HepG2 (cell line): Measurements from ENCODE around the gene NRAS. TPM values are rescaled to one million over a fixed set of nuclear protein-coding genes. Genes with fewer than 3 reads are reported as not detected.

Experiments used
- CBFB ChIP-seq: sonication (generic); formaldehyde crosslinking; IDR thresholded peaks from 2 replicates; pipeline ENCODE4 v1.4.0; 2020; ENCODE audit warnings: missing genetic modification reagents
- CCDC6 ChIP-seq: sonication (generic); formaldehyde crosslinking; IDR thresholded peaks from 2 replicates; pipeline ENCODE4 v1.8.1; 2022; ENCODE audit warnings: mild to moderate bottlenecking, missing genetic modification reagents, moderate library complexity
- GTF2F1 ChIP-seq: fragments of 150-350 bp; IDR thresholded peaks from 2 replicates; pipeline ENCODE4 v1.6.1; 2014; ENCODE audit warnings: low read length
- HDAC1 ChIP-seq: sonication (generic); formaldehyde crosslinking; IDR thresholded peaks from 2 replicates; pipeline ENCODE4 v1.5.1; 2020; ENCODE audit warnings: mild to moderate bottlenecking, missing genetic modification reagents
- MIER3 ChIP-seq: IDR thresholded peaks from 2 replicates; pipeline ENCODE4 v1.6.1; 2016; ENCODE audit warnings: missing compliant biosample characterization, borderline replicate concordance
- NKX3-1 ChIP-seq: sonication (generic); formaldehyde crosslinking; IDR thresholded peaks from 2 replicates; pipeline ENCODE4 v1.5.0; 2020; ENCODE audit warnings: missing genetic modification reagents
- PTBP1 ChIP-seq: fragments of 200-400 bp; formaldehyde crosslinking; IDR thresholded peaks from 2 replicates; pipeline ENCODE4 v1.6.1; 2018; ENCODE audit warnings: low read length, low read depth; ENCODE audit not compliant: poor library complexity, severe bottlenecking
- SMAD1 ChIP-seq: sonication (generic); formaldehyde crosslinking; IDR thresholded peaks from 2 replicates; pipeline ENCODE4 v1.4.0; 2020; ENCODE audit warnings: missing genetic modification reagents, low read depth, mild to moderate bottlenecking, borderline replicate concordance
- SOX6 ChIP-seq, 2 experiments: fragments of 450-650 bp in 1 of 2; sonication (generic) in 1 of 2; formaldehyde crosslinking in 1 of 2; IDR thresholded peaks; 2 replicates each; pipeline versions ENCODE4 v1.4.0 to v1.6.1; 2017 to 2020; ENCODE audit warnings: antibody characterized with exemption in 1 of 2, mild to moderate bottlenecking in 1 of 2, missing genetic modification reagents in 1 of 2
- TAF15 ChIP-seq: fragments of 200-400 bp; formaldehyde crosslinking; IDR thresholded peaks from one replicate; pipeline ENCODE4 v1.6.1; 2018; ENCODE audit warnings: mild to moderate bottlenecking, low read depth, low read length; ENCODE audit not compliant: poor library complexity, severe bottlenecking
- ZFY ChIP-seq: sonication (generic); formaldehyde crosslinking; IDR thresholded peaks from 2 replicates; pipeline ENCODE4 v1.4.0; 2020; ENCODE audit warnings: missing genetic modification reagents
- ZMAT3 ChIP-seq: sonication (generic); formaldehyde crosslinking; conservative IDR thresholded peaks from 2 replicates; pipeline ENCODE4 v1.7.0; 2021; ENCODE audit warnings: missing genetic modification reagents
- ZNF232 ChIP-seq: sonication (generic); formaldehyde crosslinking; IDR thresholded peaks from 2 replicates; pipeline ENCODE4 v1.4.0; 2020; ENCODE audit warnings: missing genetic modification reagents, borderline replicate concordance
- ZNF253 ChIP-seq: sonication (generic); formaldehyde crosslinking; IDR thresholded peaks from 2 replicates; pipeline ENCODE4 v1.8.0; 2022; ENCODE audit warnings: mild to moderate bottlenecking, missing genetic modification reagents, borderline replicate concordance
- ZNF281 ChIP-seq: sonication (generic); formaldehyde crosslinking; IDR thresholded peaks from 2 replicates; pipeline ENCODE4 v1.4.0; 2020; ENCODE audit warnings: missing genetic modification reagents, borderline replicate concordance
- ZNF501 ChIP-seq: sonication (generic); formaldehyde crosslinking; IDR thresholded peaks from 2 replicates; pipeline ENCODE4 v1.5.1; 2020; ENCODE audit warnings: mild to moderate bottlenecking, moderate library complexity, missing genetic modification reagents
- ZNF547 ChIP-seq: sonication (generic); formaldehyde crosslinking; IDR thresholded peaks from 2 replicates; pipeline ENCODE4 v1.5.1; 2020; ENCODE audit warnings: mild to moderate bottlenecking, missing genetic modification reagents
- ZNF614 ChIP-seq: IDR thresholded peaks from 2 replicates; pipeline ENCODE4 v1.6.1; 2018; ENCODE audit warnings: missing biosample characterization, missing genetic modification reagents, inconsistent platforms, borderline replicate concordance
- ZNF839 ChIP-seq: sonication (generic); formaldehyde crosslinking; IDR thresholded peaks from 2 replicates; pipeline ENCODE4 v1.4.0; 2020; ENCODE audit warnings: missing genetic modification reagents, mild to moderate bottlenecking, borderline replicate concordance
- polyA plus RNA-seq, 8 experiments: library from polyadenylated mRNA; depleted of rRNA in 3 of 8; stranded (reverse) in 7 of 8; unstranded in 1 of 8; fragments of >200 nt; fragmentation: Illumina TruSeq in 4 of 8; extraction: Trizol in 4 of 8; gene quantifications; 2 replicates each; pipeline versions ENCODE4 v1.2.1 to v1.2.3, GENCODE V29; 2011 to 2016; ENCODE audit warnings: low read depth in 4 of 8, missing spikeins in 1 of 8, mixed read lengths in 1 of 8; ENCODE audit not compliant: insufficient read depth in 1 of 8
- total RNA-seq, 5 experiments: library from RNA; depleted of rRNA; stranded (reverse); fragments of >200 nt; fragmentation: Illumina TruSeq; extraction: Trizol; gene quantifications; 2 replicates each; pipeline ENCODE4 v1.2.3, GENCODE V29; 2016; ENCODE audit warnings: low read depth in 1 of 5
- TF ChIP-seq, protein P1 (sequence below): sonication (generic); formaldehyde crosslinking; IDR thresholded peaks from 2 replicates; pipeline ENCODE4 v1.4.0; 2020; ENCODE audit warnings: missing genetic modification reagents
- TF ChIP-seq, protein P2 (sequence below): IDR thresholded peaks from 2 replicates; pipeline ENCODE4 v1.6.1; 2012; ENCODE audit warnings: low read depth, low read length, improper control_type of control experiment
- TF ChIP-seq, protein P3 (sequence below): IDR thresholded peaks from 2 replicates; pipeline ENCODE4 v1.6.1; 2016; ENCODE audit warnings: missing biosample characterization, missing genetic modification reagents, low read depth

The NRAS gene
- total and polyA plus RNA-seq, 2 of the 13 experiments (the other 11 are each of a cell fraction or from before 2014, with no cell fraction given) = 38.6 to 58.8 TPM

- TF ChIP-seq CBFB (CRISPR knock-in tag) (peak; percentile 94), ZNF839 (CRISPR knock-in tag) (0 out of 2 replicates have a peak, but pooled peaks have one; percentile 27), HDAC1 (CRISPR knock-in tag) (peak; percentile 67; the same call in 1 of the 2 replicates), SOX6 (IDR thresholded peaks at IDR 0.05) (no peak), SOX6 (CRISPR knock-in tag; IDR thresholded peaks at IDR 0.05) (peak; percentile 64), ZMAT3 (CRISPR knock-in tag) (peak; percentile 35; the same call in 1 of the 2 replicates), ZNF232 (CRISPR knock-in tag) (no peak), ZNF547 (CRISPR knock-in tag) (peak; percentile 89), ZNF253 (CRISPR knock-in tag) (no peak), NKX3-1 (CRISPR knock-in tag) (peak; percentile 44; the same call in 1 of the 2 replicates), ZFY (peak; percentile 65), ZNF281 (peak; percentile 91), CCDC6 (CRISPR knock-in tag) (peak; percentile 4; the same call in 1 of the 2 replicates), PTBP1 (peak; percentile 61), ZNF501 (CRISPR knock-in tag) (peak; percentile 93), SMAD1 (CRISPR knock-in tag) (peak; percentile 32; the same call in 1 of the 2 replicates), MIER3 (CRISPR knock-in tag) (no peak), ZNF614 (CRISPR knock-in tag) (no peak), GTF2F1 (peak; percentile 42; the same call in 1 of the 2 replicates), TAF15 (peak; percentile 54)
- TF ChIP-seq, protein P1, sequence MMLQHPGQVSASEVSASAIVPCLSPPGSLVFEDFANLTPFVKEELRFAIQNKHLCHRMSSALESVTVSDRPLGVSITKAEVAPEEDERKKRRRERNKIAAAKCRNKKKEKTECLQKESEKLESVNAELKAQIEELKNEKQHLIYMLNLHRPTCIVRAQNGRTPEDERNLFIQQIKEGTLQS (CRISPR knock-in tag) = no peak
- TF ChIP-seq, protein P2, sequence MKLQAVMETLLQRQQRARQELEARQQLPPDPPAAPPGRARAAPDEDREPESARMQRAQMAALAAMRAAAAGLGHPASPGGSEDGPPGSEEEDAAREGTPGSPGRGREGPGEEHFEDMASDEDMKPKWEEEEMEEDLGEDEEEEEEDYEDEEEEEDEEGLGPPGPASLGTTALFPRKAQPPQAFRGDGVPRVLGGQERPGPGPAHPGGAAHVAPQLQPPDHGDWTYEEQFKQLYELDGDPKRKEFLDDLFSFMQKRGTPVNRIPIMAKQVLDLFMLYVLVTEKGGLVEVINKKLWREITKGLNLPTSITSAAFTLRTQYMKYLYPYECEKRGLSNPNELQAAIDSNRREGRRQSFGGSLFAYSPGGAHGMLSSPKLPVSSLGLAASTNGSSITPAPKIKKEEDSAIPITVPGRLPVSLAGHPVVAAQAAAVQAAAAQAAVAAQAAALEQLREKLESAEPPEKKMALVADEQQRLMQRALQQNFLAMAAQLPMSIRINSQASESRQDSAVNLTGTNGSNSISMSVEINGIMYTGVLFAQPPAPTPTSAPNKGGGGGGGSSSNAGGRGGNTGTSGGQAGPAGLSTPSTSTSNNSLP = peak; percentile 63
- TF ChIP-seq, protein P3, sequence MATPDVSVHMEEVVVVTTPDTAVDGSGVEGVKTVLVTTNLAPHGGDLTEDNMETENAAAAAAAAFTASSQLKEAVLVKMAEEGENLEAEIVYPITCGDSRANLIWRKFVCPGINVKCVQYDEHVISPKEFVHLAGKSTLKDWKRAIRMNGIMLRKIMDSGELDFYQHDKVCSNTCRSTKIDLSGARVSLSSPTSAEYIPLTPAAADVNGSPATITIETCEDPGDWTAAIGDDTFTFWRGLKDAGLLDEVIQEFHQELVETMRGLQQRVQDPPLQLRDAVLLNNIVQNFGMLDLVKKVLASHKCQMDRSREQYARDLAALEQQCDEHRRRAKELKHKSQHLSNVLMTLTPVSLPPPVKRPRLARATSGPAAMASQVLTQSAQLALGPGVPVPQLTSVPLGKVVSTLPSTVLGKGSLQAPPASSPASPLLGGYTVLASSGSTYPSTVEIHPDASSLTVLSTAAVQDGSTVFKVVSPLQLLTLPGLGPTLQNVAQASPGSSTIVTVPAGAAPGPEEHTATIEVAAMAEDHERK (CRISPR knock-in tag) = peak; percentile 72
Measured at GRCh38 chr1:114757455-114758255, 41.1 kb upstream of the NRAS start, which contains the start of gene CSDE1 (continued).
